ENCODE results near the gene SHROOM3.
"Not testable (repeated sequence)": the region's sequence is repeated elsewhere in the genome, so short reads cannot be mapped to it uniquely, and the experiment has no call there.

SHROOM3 gene

GRCh38 chr4:76434901-76435527 is at the start of gene SHROOM3:
SHROOM3 (plus strand) TSS chr4:76435229; CDS start chr4:76436053, 824 bp downstream.
- no peak for FAIRE-seq

- FAIRE-seq, result no peak
Observed at GRCh38 chr4:76385974-76386373, 49.1 kb upstream of the SHROOM3 start.

- FAIRE-seq, result no peak
Observed at GRCh38 chr4:76386566-76387305, 48.3 kb upstream of the SHROOM3 start.

GRCh38 chr4:76388160-76388908 is 46.7 kb upstream of the SHROOM3 start:
- FAIRE-seq, result no peak

GRCh38 chr4:76401654-76402053 is 33.4 kb upstream of the SHROOM3 start:
- FAIRE-seq, result no peak

- no peak for FAIRE-seq
Observed at GRCh38 chr4:76406081-76406480, 28.9 kb upstream of the SHROOM3 start.

- FAIRE-seq, result no peak
Observed at GRCh38 chr4:76407440-76408119, 27.4 kb upstream of the SHROOM3 start.

GRCh38 chr4:76410636-76411035 is 24.4 kb upstream of the SHROOM3 start:
- FAIRE-seq, result no peak

GRCh38 chr4:76420188-76420761 is 14.8 kb upstream of the SHROOM3 start:
- no peak for FAIRE-seq

GRCh38 chr4:76420762-76421581 is 14.1 kb upstream of the SHROOM3 start, which contains the start of gene CCDC158:
CCDC158 (minus strand) TSS chr4:76421141; CDS start chr4:76403207, 17,934 bp downstream.
- FAIRE-seq, result no peak

GRCh38 chr4:76423159-76423558 is 11.9 kb upstream of the SHROOM3 start:
- FAIRE-seq, result not testable (repeated sequence)

- no peak for FAIRE-seq
Observed at GRCh38 chr4:76426272-76426671, 8.8 kb upstream of the SHROOM3 start.

GRCh38 chr4:76429636-76430035 is 5.4 kb upstream of the SHROOM3 start:
- no peak for FAIRE-seq

GRCh38 chr4:76430519-76431388 is 4.3 kb upstream of the SHROOM3 start:
- FAIRE-seq, result peak; percentile 91

GRCh38 chr4:76435528-76436319 is 695 bp downstream of the SHROOM3 start:
- FAIRE-seq, result no peak

GRCh38 chr4:76439491-76439890 is 4.5 kb downstream of the SHROOM3 start:
- FAIRE-seq, result no peak

GRCh38 chr4:76441881-76442280 is 6.9 kb downstream of the SHROOM3 start:
- no peak for FAIRE-seq

GRCh38 chr4:76442807-76443206 is 7.8 kb downstream of the SHROOM3 start:
- no peak for FAIRE-seq

GRCh38 chr4:76443376-76443775 is 8.3 kb downstream of the SHROOM3 start:
- FAIRE-seq, result no peak

GRCh38 chr4:76445911-76446310 is 10.9 kb downstream of the SHROOM3 start:
- no peak for FAIRE-seq

Data from colon (tissue), 2 donors.